ENCODE data around the gene MARCHF3. TPM values are rescaled to one million over a fixed set of nuclear protein-coding genes. Genes with fewer than 3 reads are reported as not detected.

Gene MARCHF3
- total RNA-seq, 6 experiments from 2014 or later, result 0.33 to 4.3 (median 0.77) TPM

- 94% methylated on average over 2 of the region's 2 CpGs for WGBS (ENCODE audit: insufficient coverage, low coverage, low lambda C conversion rate, missing lambda C conversion rate)
- intact Hi-C loops (cut with DNase I), result no loop called here
- no peak for ATAC-seq
Observed at GRCh38 chr5:126963822-126964375, 66.5 kb downstream of the MARCHF3 start.

DNA sequence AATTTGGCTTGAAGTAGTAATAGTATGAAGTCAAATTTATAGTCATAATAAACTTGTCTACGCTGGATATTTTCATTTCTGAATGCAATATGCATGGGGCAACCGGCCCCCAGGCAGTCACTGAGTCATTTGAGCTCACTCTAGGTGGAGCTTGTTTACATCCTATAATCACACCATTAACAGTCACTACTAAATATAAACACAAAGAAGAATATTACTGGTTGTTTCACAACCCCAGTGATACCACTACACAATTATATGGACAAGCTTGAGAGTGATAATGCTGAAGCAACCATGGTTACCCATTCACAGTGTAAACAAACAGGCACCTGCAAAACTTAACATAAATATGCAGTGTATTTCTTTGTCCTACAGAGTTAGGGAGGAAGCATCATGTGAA is 68.7 kb downstream of the MARCHF3 start:
- Histone ChIP-seq H3K27ac (no peak overlapping the region), H3K27me3 (no peaks in the 10 kb centered on the region), H3K4me3 (no peak overlapping the region), H3K4me1 (no peaks in the 10 kb centered on the region), H3K9me3 (no peaks in the 10 kb centered on the region), H3K36me3 (no peaks in the 10 kb centered on the region)
- DNase-seq (no peak), ATAC-seq (no peak)
- TF ChIP-seq POLR2A (IDR thresholded peaks at IDR 0.05), result no peak
- TF ChIP-seq, protein P1, sequence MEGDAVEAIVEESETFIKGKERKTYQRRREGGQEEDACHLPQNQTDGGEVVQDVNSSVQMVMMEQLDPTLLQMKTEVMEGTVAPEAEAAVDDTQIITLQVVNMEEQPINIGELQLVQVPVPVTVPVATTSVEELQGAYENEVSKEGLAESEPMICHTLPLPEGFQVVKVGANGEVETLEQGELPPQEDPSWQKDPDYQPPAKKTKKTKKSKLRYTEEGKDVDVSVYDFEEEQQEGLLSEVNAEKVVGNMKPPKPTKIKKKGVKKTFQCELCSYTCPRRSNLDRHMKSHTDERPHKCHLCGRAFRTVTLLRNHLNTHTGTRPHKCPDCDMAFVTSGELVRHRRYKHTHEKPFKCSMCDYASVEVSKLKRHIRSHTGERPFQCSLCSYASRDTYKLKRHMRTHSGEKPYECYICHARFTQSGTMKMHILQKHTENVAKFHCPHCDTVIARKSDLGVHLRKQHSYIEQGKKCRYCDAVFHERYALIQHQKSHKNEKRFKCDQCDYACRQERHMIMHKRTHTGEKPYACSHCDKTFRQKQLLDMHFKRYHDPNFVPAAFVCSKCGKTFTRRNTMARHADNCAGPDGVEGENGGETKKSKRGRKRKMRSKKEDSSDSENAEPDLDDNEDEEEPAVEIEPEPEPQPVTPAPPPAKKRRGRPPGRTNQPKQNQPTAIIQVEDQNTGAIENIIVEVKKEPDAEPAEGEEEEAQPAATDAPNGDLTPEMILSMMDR (IDR thresholded peaks at IDR 0.05), result no peak
- intact Hi-C loops (cut with DNase I), result no loop called here
- 85% methylated on average over 2 of the region's 2 CpGs for WGBS (ENCODE audit: insufficient coverage, low coverage, low lambda C conversion rate, missing lambda C conversion rate)

More at GRCh38 chr5:126963822-126964375, 66.5 kb downstream of the MARCHF3 start:
- no peaks in the 10 kb centered on the region for H3K9me3 ChIP-seq
- H3K4me1 ChIP-seq, result no peaks in the 10 kb centered on the region
- no peak for DNase-seq
- no peak overlapping the region for H3K27ac ChIP-seq
- H3K4me3 ChIP-seq, result no peak overlapping the region
- no peaks in the 10 kb centered on the region for H3K36me3 ChIP-seq
- H3K27me3 ChIP-seq, result no peaks in the 10 kb centered on the region
- TF ChIP-seq POLR2A (IDR thresholded peaks at IDR 0.05), result no peak
- TF ChIP-seq, protein P1 (IDR thresholded peaks at IDR 0.05), result no peak

GRCh38 chr5:126961128-126961527 is 69.2 kb downstream of the MARCHF3 start:
- Histone ChIP-seq H3K9me3 (no peaks in the 10 kb centered on the region), H3K4me1 (no peaks in the 10 kb centered on the region), H3K4me3 (no peak overlapping the region), H3K27ac (no peak overlapping the region), H3K36me3 (no peaks in the 10 kb centered on the region), H3K27me3 (no peaks in the 10 kb centered on the region)
- intact Hi-C loops (cut with DNase I), result no loop called here
- DNase-seq (no peak), ATAC-seq (no peak)
- no peak for TF ChIP-seq POLR2A (IDR thresholded peaks at IDR 0.05)
- TF ChIP-seq, protein P1 (IDR thresholded peaks at IDR 0.05), result no peak
- 56% methylated on average over 1 of the region's 1 CpG for WGBS (ENCODE audit: insufficient coverage, low coverage, low lambda C conversion rate, missing lambda C conversion rate)

DNA sequence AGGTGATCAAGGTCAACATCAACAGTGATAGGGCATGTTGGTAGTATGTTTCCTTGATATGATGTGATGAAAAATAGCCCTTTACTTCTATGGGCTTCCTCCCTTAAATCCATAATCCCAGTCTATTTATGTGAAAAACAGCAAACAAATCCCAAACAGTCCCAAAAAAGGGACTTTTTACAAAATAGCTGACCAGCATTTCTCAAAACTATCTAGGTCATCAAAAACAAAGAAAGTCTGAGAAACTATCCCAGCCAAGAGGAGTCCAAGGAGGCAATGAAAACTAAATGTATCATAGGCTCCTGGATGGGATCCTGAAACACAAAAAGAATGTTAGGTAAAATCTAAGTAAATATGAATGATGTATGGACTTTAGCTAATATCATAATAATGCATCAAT is 71.2 kb downstream of the MARCHF3 start:
- intact Hi-C loops (cut with DNase I), result no loop called here
- no peak for TF ChIP-seq POLR2A (IDR thresholded peaks at IDR 0.05)
- TF ChIP-seq, protein P1 (IDR thresholded peaks at IDR 0.05), result no peak
- H3K27me3 ChIP-seq, result no peaks in the 10 kb centered on the region
- no peaks in the 10 kb centered on the region for H3K36me3 ChIP-seq
- H3K4me1 ChIP-seq, result no peaks in the 10 kb centered on the region
- DNase-seq, result no peak
- no peaks in the 10 kb centered on the region for H3K9me3 ChIP-seq
- H3K4me3 ChIP-seq, result no peak overlapping the region
- ATAC-seq, result no peak
- H3K27ac ChIP-seq, result no peak overlapping the region

DNA sequence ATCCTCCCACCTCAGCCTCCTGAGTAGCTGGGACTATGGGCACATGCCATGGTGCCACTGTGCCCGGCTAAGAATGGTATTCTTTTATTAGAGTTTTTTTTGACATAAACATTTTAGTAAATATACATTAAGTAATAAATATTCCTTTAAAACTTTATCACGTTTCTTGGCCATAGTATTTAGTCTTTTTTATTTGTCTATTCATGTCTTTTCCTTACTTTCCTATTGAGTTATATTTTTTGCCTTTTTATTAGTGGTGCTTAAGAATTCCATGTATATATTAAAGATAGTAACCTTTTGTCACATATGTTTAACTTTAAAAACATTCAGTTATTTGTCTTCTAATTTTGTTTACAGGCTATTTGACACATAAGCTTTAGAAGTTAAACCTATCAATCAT is 73.4 kb downstream of the MARCHF3 start:
- WGBS (ENCODE audit: insufficient coverage, low coverage, low lambda C conversion rate, missing lambda C conversion rate), result 81% methylated on average over 2 of the region's 2 CpGs

More for the DNA sequence above, 73.4 kb downstream of the MARCHF3 start:
- H3K27me3 ChIP-seq, result no peaks in the 10 kb centered on the region
- ATAC-seq, result no peak
- TF ChIP-seq POLR2A (IDR thresholded peaks at IDR 0.05), result no peak
- TF ChIP-seq, protein P1 (IDR thresholded peaks at IDR 0.05), result no peak
- H3K4me1 ChIP-seq, result no peaks in the 10 kb centered on the region
- H3K9me3 ChIP-seq, result no peaks in the 10 kb centered on the region
- intact Hi-C loops (cut with DNase I), result no loop called here
- H3K27ac ChIP-seq, result no peak overlapping the region
- DNase-seq, result no peak
- no peaks in the 10 kb centered on the region for H3K36me3 ChIP-seq
- H3K4me3 ChIP-seq, result no peak overlapping the region

Measured in right lobe of liver (tissue), 6 donors.